T-helper 2 cell treated with Interferon-gamma antibody and Interleukin-4, amounts not matched to agents 100 ng/mL and 5 ng/mL, for 36 hours (primary cell): Measurements from ENCODE around the gene POLN. TPM values are rescaled to one million over a fixed set of nuclear protein-coding genes. Genes with fewer than 3 reads are reported as not detected.

ENCODE experiments used
- intact Hi-C: fragments of 100-400 bp; cut with micrococcal nuclease; formaldehyde crosslinking; loops from one replicate; pipeline ENCODE4 v1.15.1; 2023
- total RNA-seq: library from RNA; stranded (reverse); gene quantifications from 2 replicates; pipeline ENCODE4 v1.2.3, GENCODE V29; 2022

POLN gene
- total RNA-seq, 1 donor from 2014 or later, result 4.0 TPM

- intact Hi-C loops, result no loop called here
These were observed 154.8 kb downstream of the POLN start for GRCh38 chr4:2087170-2087569.

- intact Hi-C loops, result no loop called here
These were observed 156.4 kb downstream of the POLN start for GRCh38 chr4:2085496-2085901.

- intact Hi-C loops, result no loop called here
These were observed 157.6 kb downstream of the POLN start for GRCh38 chr4:2084316-2084715.

- intact Hi-C loops, result no loop called here
These were observed 158.1 kb downstream of the POLN start for GRCh38 chr4:2083826-2084160.

- intact Hi-C loops, result no loop called here
These were observed 158.7 kb downstream of the POLN start for GRCh38 chr4:2083116-2083825.

GRCh38 chr4:2082627-2083026, 159.3 kb downstream of the POLN start:
- intact Hi-C loops, result no loop called here

- intact Hi-C loops, result no loop called here
These were observed 159.8 kb downstream of the POLN start for GRCh38 chr4:2082118-2082517.

- intact Hi-C loops, result no loop called here
These were observed 160.4 kb downstream of the POLN start for GRCh38 chr4:2081540-2081939.

- intact Hi-C loops, result no loop called here
These were observed 161.3 kb downstream of the POLN start for GRCh38 chr4:2080429-2081300.

GRCh38 chr4:2079926-2080325, 162.0 kb downstream of the POLN start:
- intact Hi-C loops, result no loop called here

- intact Hi-C loops, result no loop called here
These were observed 162.9 kb downstream of the POLN start for GRCh38 chr4:2079006-2079405.

GRCh38 chr4:2078584-2078983, 163.3 kb downstream of the POLN start:
- intact Hi-C loops, result no loop called here

GRCh38 chr4:2077537-2078460, 164.1 kb downstream of the POLN start:
- intact Hi-C loops, result no loop called here

GRCh38 chr4:2076908-2077536, 164.9 kb downstream of the POLN start:
- intact Hi-C loops, result no loop called here

- intact Hi-C loops, result no loop called here
These were observed 165.7 kb downstream of the POLN start for GRCh38 chr4:2075987-2076907.

- intact Hi-C loops, result no loop called here
These were observed 166.5 kb downstream of the POLN start for GRCh38 chr4:2075171-2075986.

GRCh38 chr4:2074588-2074987, 167.3 kb downstream of the POLN start:
- intact Hi-C loops, result no loop called here

GRCh38 chr4:2073808-2074481, 168.0 kb downstream of the POLN start:
- intact Hi-C loops, result no loop called here
